ENCODE data around the gene ACACB.

The ACACB gene

DNA sequence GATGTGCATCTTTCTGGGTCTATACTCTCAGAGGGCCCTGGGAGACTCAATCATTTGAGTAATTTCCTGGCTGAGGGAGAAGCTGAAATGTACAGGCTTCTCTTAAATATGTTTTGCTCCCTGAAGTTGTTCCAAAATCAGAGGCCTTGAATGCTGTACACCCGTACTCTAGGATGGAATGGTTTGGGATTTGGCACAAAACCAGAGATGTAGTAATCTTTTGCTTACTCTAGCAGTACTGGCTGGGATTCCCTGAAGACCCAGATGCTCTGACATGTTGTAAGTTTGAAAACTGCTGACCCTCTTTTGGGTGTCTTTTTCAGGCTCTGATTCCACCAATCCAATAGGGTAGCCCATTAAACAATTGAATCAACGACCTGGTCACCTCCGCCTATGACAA lies 10.4 kb downstream of the ACACB start:
- Histone ChIP-seq H3K36me3 (ENCODE audit: insufficient read depth, low read length) (no peaks in the 10 kb centered on the region), H3K9me3 (ENCODE audit: low read depth, low read length) (no peaks in the 10 kb centered on the region), H3K9ac (ENCODE audit: insufficient read length) (no peak overlapping the region), H3K4me3 (no peak overlapping the region), H3K27ac (no peak overlapping the region)
- TF ChIP-seq FOXP2 (optimal IDR thresholded peaks at IDR 0.05; ENCODE audit: control extremely low read depth, extremely low read length, insufficient read depth): no peak
- TF ChIP-seq EZH2 (IDR thresholded peaks at IDR 0.05): no peak
- no peak for TF ChIP-seq POLR2AphosphoS5 (IDR thresholded peaks at IDR 0.05; ENCODE audit: borderline replicate concordance, low read depth, low read length)
- no peak for DNase-seq (ENCODE audit: low read depth, low spot score)

DNA sequence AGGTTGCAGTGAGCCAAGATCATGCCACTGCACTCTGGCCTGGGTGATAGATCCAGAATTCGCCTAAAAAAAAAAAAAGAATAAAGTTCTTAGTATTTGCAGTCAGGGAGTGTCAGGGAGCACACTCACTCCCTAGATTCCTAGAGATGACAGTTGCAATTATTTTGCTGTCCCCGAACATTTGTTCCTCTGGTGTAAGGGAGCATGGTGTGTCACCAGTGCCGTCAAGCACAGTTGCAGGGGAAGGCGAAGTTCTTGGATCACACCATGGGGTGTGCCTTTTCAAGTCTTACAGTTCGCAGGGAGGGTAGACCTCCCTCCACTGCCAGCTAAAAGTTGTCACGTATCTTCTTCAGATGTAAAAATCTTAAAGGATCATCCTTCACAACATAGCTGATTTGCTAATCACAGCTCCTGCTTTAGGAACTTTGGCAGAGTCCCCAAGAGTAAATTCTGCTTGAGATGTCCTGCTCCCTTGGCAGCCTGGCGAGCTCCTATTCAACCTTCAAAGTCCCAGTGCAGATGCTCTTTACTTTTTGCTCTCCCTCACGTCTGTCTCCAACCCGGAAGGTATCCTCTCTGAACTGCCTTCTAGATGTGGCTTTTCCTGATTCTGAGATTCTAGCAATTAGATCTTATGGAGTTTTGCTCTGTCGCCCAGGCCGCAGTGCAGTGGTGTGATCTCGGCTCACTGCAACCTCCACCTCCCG lies 11.3 kb downstream of the ACACB start:
- TF ChIP-seq POLR2AphosphoS5 (IDR thresholded peaks at IDR 0.05; ENCODE audit: borderline replicate concordance, low read depth, low read length) (no peak), FOXP2 (optimal IDR thresholded peaks at IDR 0.05; ENCODE audit: control extremely low read depth, extremely low read length, insufficient read depth) (no peak), EZH2 (IDR thresholded peaks at IDR 0.05) (no peak)
- no peaks in the 10 kb centered on the region for H3K9me3 ChIP-seq (ENCODE audit: low read depth, low read length)
- no peak overlapping the region for H3K4me3 ChIP-seq
- H3K9ac ChIP-seq (ENCODE audit: insufficient read length): no peak overlapping the region
- no peak overlapping the region for H3K27ac ChIP-seq
- no peaks in the 10 kb centered on the region for H3K36me3 ChIP-seq (ENCODE audit: insufficient read depth, low read length)
- no peak for DNase-seq (ENCODE audit: low read depth, low spot score)

DNA sequence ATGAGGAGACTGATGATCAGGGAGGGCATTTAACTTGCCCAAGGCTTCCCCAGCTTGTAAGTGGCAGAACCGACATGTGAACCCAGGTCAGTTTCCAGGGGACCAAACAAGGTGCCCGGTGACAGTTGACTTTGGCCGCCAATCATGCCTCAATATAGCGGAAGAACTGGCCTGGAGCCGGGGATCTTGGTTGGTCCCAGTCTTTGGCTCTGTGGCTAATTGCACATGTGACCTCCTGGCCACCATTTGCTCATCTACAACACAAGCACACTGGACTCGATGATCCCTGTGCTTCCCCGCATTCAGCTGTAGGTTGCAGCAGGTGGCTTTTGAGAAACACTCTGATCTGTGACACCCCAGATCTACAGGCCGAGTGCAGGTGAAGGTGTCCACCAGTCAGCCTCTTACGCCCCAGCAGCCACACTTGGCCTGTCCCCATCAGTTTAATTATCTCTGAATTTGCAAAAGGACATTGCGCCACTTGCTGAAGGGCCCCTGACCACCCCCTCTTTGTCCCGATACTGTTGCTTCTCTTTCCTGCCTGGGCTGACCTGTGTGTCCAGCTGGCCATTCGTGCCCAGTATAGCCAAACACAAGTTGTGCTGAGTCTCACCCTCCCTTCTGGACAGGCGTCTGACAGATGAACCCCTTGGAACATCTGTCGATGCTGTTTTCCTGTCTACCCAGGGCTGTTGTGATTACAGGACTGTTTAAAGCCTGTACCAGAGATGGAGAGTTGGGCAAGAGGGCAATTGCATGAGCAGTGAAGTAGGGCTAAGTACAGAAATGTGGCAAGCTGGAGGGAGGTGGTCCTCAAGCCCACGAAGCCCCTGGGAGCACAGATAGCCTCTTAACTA lies 14.1 kb downstream of the ACACB start:
- Histone ChIP-seq H3K9ac (ENCODE audit: insufficient read length) (no peak overlapping the region), H3K27ac (no peak overlapping the region), H3K9me3 (ENCODE audit: low read depth, low read length) (no peaks in the 10 kb centered on the region), H3K4me3 (no peak overlapping the region), H3K36me3 (ENCODE audit: insufficient read depth, low read length) (no peaks in the 10 kb centered on the region)
- DNase-seq (ENCODE audit: low read depth, low spot score): no peak
- TF ChIP-seq FOXP2 (optimal IDR thresholded peaks at IDR 0.05; ENCODE audit: control extremely low read depth, extremely low read length, insufficient read depth) (no peak), EZH2 (IDR thresholded peaks at IDR 0.05) (no peak), POLR2AphosphoS5 (IDR thresholded peaks at IDR 0.05; ENCODE audit: borderline replicate concordance, low read depth, low read length) (no peak)

DNA sequence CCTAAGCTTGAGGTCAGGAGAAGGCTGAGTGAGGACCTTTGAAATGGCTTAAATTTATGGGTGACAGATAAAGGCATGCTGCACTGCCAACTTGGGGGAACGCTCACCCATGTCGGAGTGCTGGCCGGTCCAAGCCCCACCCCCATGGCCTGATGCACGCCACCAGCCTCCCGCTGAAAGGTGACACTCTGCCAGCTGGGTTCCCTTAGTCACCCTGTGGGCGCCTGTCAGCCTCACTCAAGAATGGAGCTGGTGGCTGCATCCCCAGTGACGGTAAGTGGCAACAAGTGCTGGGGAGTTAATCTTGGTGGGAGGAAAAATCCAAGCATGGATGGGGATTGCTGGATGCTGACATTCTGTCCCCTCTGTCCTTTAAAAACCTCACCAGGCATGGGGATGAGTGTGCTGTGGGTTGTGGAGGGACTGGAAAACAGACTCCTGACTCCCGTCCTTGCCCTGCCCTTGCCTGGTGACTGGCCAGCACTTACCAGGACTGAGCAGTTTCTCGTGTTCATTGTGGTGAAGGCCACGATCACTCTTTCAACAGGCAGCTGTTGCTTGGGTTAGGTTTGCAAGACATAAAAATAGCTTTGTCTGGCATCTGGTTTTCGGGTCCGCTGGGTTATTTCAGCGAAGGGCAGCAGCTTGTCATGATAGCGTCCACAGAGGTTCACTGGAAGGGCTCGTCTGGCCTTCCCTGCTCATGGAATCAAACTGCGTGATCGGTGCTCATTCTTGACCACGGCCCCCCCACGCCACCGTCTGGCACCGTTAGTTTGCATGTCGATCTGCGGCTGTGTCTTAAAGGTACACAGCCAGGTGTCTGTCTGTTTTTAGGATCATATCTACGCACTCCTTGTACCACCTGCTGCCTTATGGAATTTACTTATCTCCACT lies 15.0 kb downstream of the ACACB start:
- H3K27ac ChIP-seq: no peak overlapping the region
- H3K9me3 ChIP-seq (ENCODE audit: low read depth, low read length): no peaks in the 10 kb centered on the region
- TF ChIP-seq EZH2 (IDR thresholded peaks at IDR 0.05) (no peak), POLR2AphosphoS5 (IDR thresholded peaks at IDR 0.05; ENCODE audit: borderline replicate concordance, low read depth, low read length) (no peak), FOXP2 (optimal IDR thresholded peaks at IDR 0.05; ENCODE audit: control extremely low read depth, extremely low read length, insufficient read depth) (no peak)
- no peaks in the 10 kb centered on the region for H3K36me3 ChIP-seq (ENCODE audit: insufficient read depth, low read length)
- no peak overlapping the region for H3K4me3 ChIP-seq
- DNase-seq (ENCODE audit: low read depth, low spot score): no peak
- no peak overlapping the region for H3K9ac ChIP-seq (ENCODE audit: insufficient read length)

DNA sequence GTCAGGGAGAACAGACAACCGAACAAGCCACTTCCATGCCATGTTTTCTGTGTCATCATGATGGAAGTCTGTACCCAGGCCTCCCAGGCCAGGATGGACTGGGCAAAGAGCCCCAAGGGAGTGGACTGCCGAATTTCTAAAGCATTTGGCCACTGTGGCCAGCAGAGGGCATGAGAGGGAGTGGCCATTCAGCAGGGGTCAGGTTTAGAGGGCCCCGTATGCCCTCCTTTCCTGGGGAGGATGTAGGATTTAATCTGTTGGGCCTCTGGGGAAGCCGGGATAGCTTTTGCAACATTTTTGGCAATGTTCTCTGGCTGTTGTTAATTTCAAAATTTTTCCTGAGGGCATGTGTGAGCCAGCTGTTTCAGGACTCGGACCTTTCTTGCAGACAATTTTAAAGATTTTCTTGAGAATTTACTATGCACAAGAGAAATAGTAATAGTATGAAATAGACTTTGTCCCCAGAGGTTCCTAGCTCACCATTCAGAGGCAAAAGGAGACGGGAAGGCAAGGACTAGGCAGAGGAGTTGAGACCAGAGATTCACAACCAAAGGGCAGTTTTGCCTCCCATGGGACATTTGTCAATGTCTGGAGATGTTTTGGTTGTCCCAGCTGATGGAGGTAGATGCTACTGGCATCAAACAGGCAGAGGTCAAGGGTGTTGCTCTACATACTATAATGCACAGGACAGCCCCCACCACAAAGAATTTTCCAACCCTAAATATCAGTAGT lies 18.0 kb downstream of the ACACB start:
- H3K36me3 ChIP-seq (ENCODE audit: insufficient read depth, low read length): no peaks in the 10 kb centered on the region
- TF ChIP-seq EZH2 (IDR thresholded peaks at IDR 0.05): no peak
- TF ChIP-seq FOXP2 (optimal IDR thresholded peaks at IDR 0.05; ENCODE audit: control extremely low read depth, extremely low read length, insufficient read depth): no peak
- TF ChIP-seq POLR2AphosphoS5 (IDR thresholded peaks at IDR 0.05; ENCODE audit: borderline replicate concordance, low read depth, low read length): no peak
- H3K9ac ChIP-seq (ENCODE audit: insufficient read length): no peak overlapping the region
- H3K4me3 ChIP-seq: no peak overlapping the region
- DNase-seq (ENCODE audit: low read depth, low spot score): no peak
- 0 out of 2 replicates have a peak, but pooled peaks cover 3% of the 10 kb centered on the region for H3K9me3 ChIP-seq (ENCODE audit: low read depth, low read length)
- H3K27ac ChIP-seq: peak overlapping the region; percentile 13

DNA sequence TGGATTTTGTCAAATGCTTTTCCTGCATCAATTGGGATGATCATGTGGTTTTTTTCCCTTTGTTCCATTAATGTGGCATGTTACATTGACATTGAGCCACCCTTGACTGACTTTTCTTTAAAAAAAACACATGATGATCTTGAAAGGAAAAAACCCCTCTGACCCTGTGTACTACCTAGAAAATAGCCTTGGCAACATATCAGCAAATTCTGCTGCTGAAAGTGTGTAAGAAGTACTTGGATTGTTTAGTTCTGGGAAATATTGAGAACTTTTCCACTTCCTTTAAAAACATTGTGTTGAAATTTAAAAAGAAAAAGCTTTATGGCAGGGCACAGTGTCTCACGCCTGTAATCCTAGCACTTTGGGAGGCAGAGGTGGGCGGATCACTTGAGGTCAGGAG lies 20.7 kb downstream of the ACACB start:
- no peaks in the 10 kb centered on the region for H3K36me3 ChIP-seq (ENCODE audit: insufficient read depth, low read length)
- H3K9me3 ChIP-seq (ENCODE audit: low read depth, low read length): 0 out of 2 replicates have a peak, but pooled peaks cover 3% of the 10 kb centered on the region
- no peak overlapping the region for H3K4me3 ChIP-seq
- TF ChIP-seq FOXP2 (optimal IDR thresholded peaks at IDR 0.05; ENCODE audit: control extremely low read depth, extremely low read length, insufficient read depth) (no peak), POLR2AphosphoS5 (IDR thresholded peaks at IDR 0.05; ENCODE audit: borderline replicate concordance, low read depth, low read length) (no peak), EZH2 (IDR thresholded peaks at IDR 0.05) (no peak)
- no peak for DNase-seq (ENCODE audit: low read depth, low spot score)
- H3K27ac ChIP-seq: peak overlapping the region; percentile 55; the same call in 1 of the 2 replicates
- H3K9ac ChIP-seq (ENCODE audit: insufficient read length): no peak overlapping the region

DNA sequence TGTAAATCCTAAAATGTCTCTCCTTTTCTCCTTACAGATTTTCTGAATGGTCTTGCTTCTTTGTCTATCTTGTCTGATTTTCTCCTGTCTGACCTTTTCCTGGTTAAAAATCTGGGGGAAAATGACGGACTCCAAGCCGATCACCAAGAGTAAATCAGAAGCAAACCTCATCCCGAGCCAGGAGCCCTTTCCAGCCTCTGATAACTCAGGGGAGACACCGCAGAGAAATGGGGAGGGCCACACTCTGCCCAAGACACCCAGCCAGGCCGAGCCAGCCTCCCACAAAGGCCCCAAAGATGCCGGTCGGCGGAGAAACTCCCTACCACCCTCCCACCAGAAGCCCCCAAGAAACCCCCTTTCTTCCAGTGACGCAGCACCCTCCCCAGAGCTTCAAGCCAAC lies 23.0 kb downstream of the ACACB start:
- TF ChIP-seq POLR2AphosphoS5 (IDR thresholded peaks at IDR 0.05; ENCODE audit: borderline replicate concordance, low read depth, low read length): no peak
- TF ChIP-seq EZH2 (IDR thresholded peaks at IDR 0.05): no peak
- TF ChIP-seq FOXP2 (optimal IDR thresholded peaks at IDR 0.05; ENCODE audit: control extremely low read depth, extremely low read length, insufficient read depth): no peak
- Histone ChIP-seq H3K36me3 (ENCODE audit: insufficient read depth, low read length) (no peaks in the 10 kb centered on the region), H3K9me3 (ENCODE audit: low read depth, low read length) (0 out of 2 replicates have a peak, but pooled peaks cover 3% of the 10 kb centered on the region), H3K4me3 (no peak overlapping the region), H3K9ac (ENCODE audit: insufficient read length) (no peak overlapping the region), H3K27ac (peak overlapping the region; percentile 90)
- no peak for DNase-seq (ENCODE audit: low read depth, low spot score)
